Astrocyte (in vitro differentiated cells and primary cell): Measurements from ENCODE around the gene TTLL5.

Source experiments
- CTCF ChIP-seq: IDR thresholded peaks from 2 replicates; pipeline ENCODE4 v1.5.1; 2011; ENCODE audit warnings: low read depth, mild to moderate bottlenecking, inconsistent platforms, low read length, moderate library complexity; ENCODE audit not compliant: insufficient read depth
- EZH2 ChIP-seq: IDR thresholded peaks from 2 replicates; pipeline ENCODE4 v1.6.1; 2012; ENCODE audit warnings: mild to moderate bottlenecking, low read length, inconsistent platforms; ENCODE audit not compliant: insufficient read depth

GRCh38 chr14:75835156-75835725 lies 174.2 kb downstream of the TTLL5 start:
- TF ChIP-seq CTCF (no peak), EZH2 (no peak)
